ENCODE results near the gene GFPT1. TPM values are rescaled to one million over a fixed set of nuclear protein-coding genes. Genes with fewer than 3 reads are reported as not detected.
A peak's percentile ranks its signal among the peaks of the same experiment; 100 is the strongest.

The GFPT1 gene
- total RNA-seq, 8 experiments from 2014 or later = 13.5 to 61.0 (median 39.6) TPM

- Histone ChIP-seq H3K4me3 (no peak overlapping the region), H3K27ac (no peak overlapping the region), H3K4me1 (replicated peaks in 1 of 2) (no peaks in the 10 kb centered on the region)
- no peak for ATAC-seq (replicated peaks in 6 of 8)
- in situ Hi-C loops (cut with MboI; ENCODE audit: low pct_unique_long_range_greater_than_20kb in 2 of 9, low sequenced_read_pairs in 9 of 9, unreplicated experiment in 9 of 9) = no loop called here
These were observed 42.7 kb downstream of the GFPT1 start for GRCh38 chr2:69344305-69344704.

- no peak overlapping the region for H3K27ac ChIP-seq
- no peak overlapping the region for H3K4me3 ChIP-seq
- WGBS, 10 experiments = 0 to 83% (median 47%) methylated on average over 1 to 3 of the region's 3 CpGs
- no peak for ATAC-seq (replicated peaks in 6 of 8)
- in situ Hi-C loops (cut with MboI; ENCODE audit: low pct_unique_long_range_greater_than_20kb in 2 of 9, low sequenced_read_pairs in 9 of 9, unreplicated experiment in 9 of 9) = no loop called here
- no peaks in the 10 kb centered on the region for H3K4me1 ChIP-seq (replicated peaks in 1 of 2)
These were observed 46.8 kb downstream of the GFPT1 start for GRCh38 chr2:69340101-69340775.

GRCh38 chr2:69335311-69335710 lies 51.7 kb downstream of the GFPT1 start:
- no peak overlapping the region for H3K27ac ChIP-seq
- in situ Hi-C loops (cut with MboI; ENCODE audit: low pct_unique_long_range_greater_than_20kb in 2 of 9, low sequenced_read_pairs in 9 of 9, unreplicated experiment in 9 of 9) = no loop called here
- H3K4me1 ChIP-seq (replicated peaks in 1 of 2) = no peaks in the 10 kb centered on the region
- 14 to 100% (median 86%) methylated on average over 1 to 2 of the region's 2 CpGs; no CpG with 5 or more reads in 1 of the 10 experiments for WGBS, 10 experiments
- no peak overlapping the region for H3K4me3 ChIP-seq
- ATAC-seq (replicated peaks in 6 of 8) = no peak

GRCh38 chr2:69333352-69333751 lies 53.7 kb downstream of the GFPT1 start:
- WGBS, 10 experiments = 84 to 100% (median 96%) methylated on average over 1 to 2 of the region's 2 CpGs
- in situ Hi-C loops (cut with MboI; ENCODE audit: low pct_unique_long_range_greater_than_20kb in 2 of 9, low sequenced_read_pairs in 9 of 9, unreplicated experiment in 9 of 9) = no loop called here
- Histone ChIP-seq H3K27ac (no peak overlapping the region), H3K4me3 (no peak overlapping the region), H3K4me1 (replicated peaks in 1 of 2) (no peaks in the 10 kb centered on the region)
- no peak for ATAC-seq (replicated peaks in 6 of 8)

- ATAC-seq (replicated peaks in 6 of 8) = no peak
- Histone ChIP-seq H3K4me3 (no peak overlapping the region), H3K27ac (no peak overlapping the region), H3K4me1 (replicated peaks in 1 of 2) (no peaks in the 10 kb centered on the region)
- in situ Hi-C loops (cut with MboI; ENCODE audit: low pct_unique_long_range_greater_than_20kb in 2 of 9, low sequenced_read_pairs in 9 of 9, unreplicated experiment in 9 of 9) = no loop called here
- 0 to 68% (median 38%) methylated on average over 1 to 2 of the region's 2 CpGs for WGBS, 10 experiments
These were observed 56.2 kb downstream of the GFPT1 start for GRCh38 chr2:69330781-69331180.

- peak in 1 of 8 experiments; percentile 40 for ATAC-seq (replicated peaks in 6 of 8)
- H3K4me3 ChIP-seq = no peak overlapping the region
- H3K4me1 ChIP-seq (replicated peaks in 1 of 2) = no peaks in the 10 kb centered on the region
- H3K27ac ChIP-seq = no peak overlapping the region
- WGBS, 10 experiments = 80 to 100% (median 100%) methylated on average over 1 of the region's 1 CpG; no CpG with 5 or more reads in 3 of the 10 experiments
- in situ Hi-C loops (cut with MboI; ENCODE audit: low pct_unique_long_range_greater_than_20kb in 2 of 9, low sequenced_read_pairs in 9 of 9, unreplicated experiment in 9 of 9) = loop anchor here in 7 of 9 experiments (25.0 kb wide), 3 partner anchors 285 to 385 kb away; partner anchors contain the start of gene ANTXR1 (in 6 of the 7)
These were observed 64.4 kb downstream of the GFPT1 start for GRCh38 chr2:69322631-69323030.

- Histone ChIP-seq H3K27ac (no peak overlapping the region), H3K4me3 (no peak overlapping the region), H3K4me1 (replicated peaks in 1 of 2) (no peaks in the 10 kb centered on the region)
- in situ Hi-C loops (cut with MboI; ENCODE audit: low pct_unique_long_range_greater_than_20kb in 2 of 9, low sequenced_read_pairs in 9 of 9, unreplicated experiment in 9 of 9) = loop anchor here in 7 of 9 experiments (25.0 kb wide), 3 partner anchors 279 to 379 kb away; partner anchors contain the start of gene ANTXR1 (in 6 of the 7)
- ATAC-seq (replicated peaks in 6 of 8) = no peak
These were observed 70.5 kb downstream of the GFPT1 start for GRCh38 chr2:69316550-69316949.

GRCh38 chr2:69315160-69315761 lies 71.8 kb downstream of the GFPT1 start:
- peaks cover 0 to under 1% of the 10 kb centered on the region in 2 donors for H3K4me1 ChIP-seq (replicated peaks in 1 of 2)
- H3K27ac ChIP-seq = no peak overlapping the region
- ATAC-seq (replicated peaks in 6 of 8) = no peak
- in situ Hi-C loops (cut with MboI; ENCODE audit: low pct_unique_long_range_greater_than_20kb in 2 of 9, low sequenced_read_pairs in 9 of 9, unreplicated experiment in 9 of 9) = loop anchor here in 7 of 9 experiments (25.0 kb wide), 3 partner anchors 278 to 378 kb away; partner anchors contain the start of gene ANTXR1 (in 6 of the 7)
- no peak overlapping the region for H3K4me3 ChIP-seq
- WGBS, 10 experiments = 88 to 100% (median 98%) methylated on average over 1 to 4 of the region's 4 CpGs

GRCh38 chr2:69311024-69311416 lies 76.0 kb downstream of the GFPT1 start:
- no peak for ATAC-seq (replicated peaks in 6 of 8)
- in situ Hi-C loops (cut with MboI; ENCODE audit: low pct_unique_long_range_greater_than_20kb in 2 of 9, low sequenced_read_pairs in 9 of 9, unreplicated experiment in 9 of 9) = loop anchor here in 7 of 9 experiments (25.0 kb wide), 3 partner anchors 274 to 374 kb away; partner anchors contain the start of gene ANTXR1 (in 6 of the 7)
- H3K27ac ChIP-seq = no peak overlapping the region
- no peak overlapping the region for H3K4me3 ChIP-seq
- 0 to 94% (median 40%) methylated on average over 1 to 2 of the region's 2 CpGs for WGBS, 10 experiments
- peaks cover 0 to 7% of the 10 kb centered on the region in 2 donors for H3K4me1 ChIP-seq (replicated peaks in 1 of 2)

- peak in 1 of 8 experiments; percentile 6 for ATAC-seq (replicated peaks in 6 of 8)
- H3K27ac ChIP-seq = no peak overlapping the region
- 0 to 84% (median 45%) methylated on average over 1 to 7 of the region's 19 CpGs; no CpG with 5 or more reads in 2 of the 10 experiments for WGBS, 10 experiments
- peaks cover 0 to 7% of the 10 kb centered on the region in 2 donors for H3K4me1 ChIP-seq (replicated peaks in 1 of 2)
- H3K4me3 ChIP-seq = no peak overlapping the region
- in situ Hi-C loops (cut with MboI; ENCODE audit: low pct_unique_long_range_greater_than_20kb in 2 of 9, low sequenced_read_pairs in 9 of 9, unreplicated experiment in 9 of 9) = loop anchor here in 7 of 9 experiments (25.0 kb wide), 3 partner anchors 273 to 373 kb away; partner anchors contain the start of gene ANTXR1 (in 6 of the 7)
These were observed 76.7 kb downstream of the GFPT1 start for GRCh38 chr2:69310111-69311023.

GRCh38 chr2:69309351-69310110 lies 77.5 kb downstream of the GFPT1 start:
- WGBS, 10 experiments = 18 to 100% (median 84%) methylated on average over 1 to 7 of the region's 9 CpGs; no CpG with 5 or more reads in 2 of the 10 experiments
- in situ Hi-C loops (cut with MboI; ENCODE audit: low pct_unique_long_range_greater_than_20kb in 2 of 9, low sequenced_read_pairs in 9 of 9, unreplicated experiment in 9 of 9) = loop anchor here in 8 of 9 experiments (10.0 to 25.0 kb wide), 4 partner anchors 272 to 372 kb away; partner anchors contain the start of gene ANTXR1 (in 6 of the 8)
- Histone ChIP-seq H3K4me3 (no peak overlapping the region), H3K4me1 (replicated peaks in 1 of 2) (peaks cover 0 to 7% of the 10 kb centered on the region in 2 donors), H3K27ac (no peak overlapping the region)
- ATAC-seq (replicated peaks in 6 of 8) = peak in 4 of 8 experiments; percentile 2 to 30 (median 14)

GRCh38 chr2:69308338-69308737 lies 78.7 kb downstream of the GFPT1 start:
- Histone ChIP-seq H3K4me3 (no peak overlapping the region), H3K27ac (no peak overlapping the region), H3K4me1 (replicated peaks in 1 of 2) (peaks cover 0 to 7% of the 10 kb centered on the region in 2 donors)
- no peak for ATAC-seq (replicated peaks in 6 of 8)
- WGBS, 10 experiments = 65 to 100% (median 93%) methylated on average over 2 to 8 of the region's 8 CpGs; no CpG with 5 or more reads in 5 of the 10 experiments
- in situ Hi-C loops (cut with MboI; ENCODE audit: low pct_unique_long_range_greater_than_20kb in 2 of 9, low sequenced_read_pairs in 9 of 9, unreplicated experiment in 9 of 9) = loop anchor here in 8 of 9 experiments (10.0 to 25.0 kb wide), 4 partner anchors 271 to 371 kb away; partner anchors contain the start of gene ANTXR1 (in 6 of the 8)
